Stomach (tissue), 4 donors: ENCODE data around the gene ITGB5.

ENCODE experiments used
- EP300 ChIP-seq: sonication (generic); formaldehyde crosslinking; IDR thresholded peaks from one replicate; pipeline ENCODE4 v1.6.1; 2017; ENCODE audit warnings: antibody characterized with exemption
- POLR2A ChIP-seq, 4 donors: fragments of 450-650 bp; IDR thresholded peaks; one replicate each; pipeline ENCODE4 v1.6.1; 2016; ENCODE audit warnings: antibody characterized with exemption in 4 of 4, control low read depth in 2 of 4, mild to moderate bottlenecking in 1 of 4, moderate library complexity in 1 of 4
- POLR2AphosphoS5 ChIP-seq, 3 donors: sonication (generic); formaldehyde crosslinking; IDR thresholded peaks; one replicate each; pipeline ENCODE4 v1.6.1; 2016; ENCODE audit warnings: antibody characterized with exemption in 3 of 3
- TF ChIP-seq, protein P1 (sequence below), 7 experiments: fragments of 450-650 bp in 4 of 7; fragments of 200-600 bp in 3 of 7; sonication (generic) in 3 of 7; IDR thresholded peaks; one replicate each; pipeline ENCODE4 v1.5.1; 2016 to 2019; ENCODE audit warnings: antibody characterized with exemption in 7 of 7, control low read depth in 2 of 7, mild to moderate bottlenecking in 1 of 7

DNA sequence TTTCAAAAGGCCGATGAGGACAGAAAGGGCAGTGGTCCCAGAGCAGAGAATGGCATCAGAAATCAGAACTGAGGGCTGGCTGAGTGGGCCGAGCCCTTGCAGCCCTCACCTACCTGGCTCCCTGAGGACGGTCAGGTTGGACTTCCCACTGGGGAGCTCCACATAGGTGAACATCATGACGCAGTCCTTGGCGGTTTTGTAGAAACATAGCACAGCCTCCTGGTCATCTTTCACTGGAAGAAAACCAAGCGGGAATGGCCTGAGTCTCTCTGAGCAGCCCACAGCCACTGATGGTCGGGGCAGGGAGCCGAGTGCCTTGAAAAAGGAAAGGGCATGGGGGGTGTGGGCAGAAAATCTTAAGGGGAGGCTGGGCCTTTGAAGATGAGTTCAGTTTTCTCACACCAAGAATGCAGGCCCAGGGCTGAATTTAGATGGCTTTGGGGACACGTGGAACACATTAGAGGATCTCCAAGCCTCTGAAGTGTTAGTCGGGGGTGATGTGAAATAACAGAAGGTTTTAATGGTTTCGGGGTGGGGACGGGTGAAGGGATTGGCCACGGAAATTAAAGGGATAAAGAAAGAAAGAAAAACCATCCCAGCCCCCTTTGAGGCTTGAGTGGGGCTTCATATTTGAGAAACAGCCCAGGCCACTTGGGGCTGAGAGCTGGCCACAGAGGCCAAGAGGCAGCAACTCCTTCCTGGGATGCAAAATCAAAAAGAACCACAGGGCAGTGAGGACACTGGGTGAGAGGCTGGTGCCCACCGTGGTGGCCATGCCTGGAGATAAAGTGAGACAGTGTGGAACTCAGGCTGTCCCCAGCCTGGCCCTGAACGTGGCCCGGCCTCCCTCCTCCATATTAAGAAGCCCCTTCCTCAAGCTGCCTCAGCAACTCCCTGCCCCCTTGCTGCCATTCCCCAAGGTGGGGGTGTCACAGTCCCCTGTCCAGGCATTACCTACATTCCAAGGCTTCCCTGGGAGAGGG is 120.8 kb downstream of the ITGB5 start:
- TF ChIP-seq, protein P1, sequence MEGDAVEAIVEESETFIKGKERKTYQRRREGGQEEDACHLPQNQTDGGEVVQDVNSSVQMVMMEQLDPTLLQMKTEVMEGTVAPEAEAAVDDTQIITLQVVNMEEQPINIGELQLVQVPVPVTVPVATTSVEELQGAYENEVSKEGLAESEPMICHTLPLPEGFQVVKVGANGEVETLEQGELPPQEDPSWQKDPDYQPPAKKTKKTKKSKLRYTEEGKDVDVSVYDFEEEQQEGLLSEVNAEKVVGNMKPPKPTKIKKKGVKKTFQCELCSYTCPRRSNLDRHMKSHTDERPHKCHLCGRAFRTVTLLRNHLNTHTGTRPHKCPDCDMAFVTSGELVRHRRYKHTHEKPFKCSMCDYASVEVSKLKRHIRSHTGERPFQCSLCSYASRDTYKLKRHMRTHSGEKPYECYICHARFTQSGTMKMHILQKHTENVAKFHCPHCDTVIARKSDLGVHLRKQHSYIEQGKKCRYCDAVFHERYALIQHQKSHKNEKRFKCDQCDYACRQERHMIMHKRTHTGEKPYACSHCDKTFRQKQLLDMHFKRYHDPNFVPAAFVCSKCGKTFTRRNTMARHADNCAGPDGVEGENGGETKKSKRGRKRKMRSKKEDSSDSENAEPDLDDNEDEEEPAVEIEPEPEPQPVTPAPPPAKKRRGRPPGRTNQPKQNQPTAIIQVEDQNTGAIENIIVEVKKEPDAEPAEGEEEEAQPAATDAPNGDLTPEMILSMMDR (IDR thresholded peaks at IDR 0.05) = no peak
- TF ChIP-seq EP300 (no peak), POLR2A (IDR thresholded peaks at IDR 0.05) (no peak), POLR2AphosphoS5 (IDR thresholded peaks at IDR 0.05) (no peak)
